Measurements from ENCODE around the gene ENGASE. TPM values are rescaled to one million over a fixed set of nuclear protein-coding genes. Genes with fewer than 3 reads are reported as not detected.

Gene ENGASE
- total and polyA plus RNA-seq, 2 of the 8 experiments (the other 6 are each of a cell fraction or from before 2014, with no cell fraction given), result 9.3 to 36.1 TPM

GRCh38 chr17:79047923-79048825 is 26.4 kb upstream of the ENGASE start (continued):
- no peak for TF ChIP-seq KDM1A (IDR thresholded peaks at IDR 0.05; ENCODE audit: borderline replicate concordance, low read length)
